GM19023 (cell line): ENCODE data around the gene NUP188.

Experiments
- ATAC-seq: cut with Tn5 transposase; IDR thresholded peaks from one replicate; pipeline ENCODE4 v1.9.1; 2021; ENCODE audit warnings: mild to moderate bottlenecking, moderate library complexity; ENCODE audit not compliant: unreplicated experiment

Gene NUP188

GRCh38 chr9:129007035-129007765, 59.7 kb downstream of the NUP188 start:
- ATAC-seq = no peak

DNA sequence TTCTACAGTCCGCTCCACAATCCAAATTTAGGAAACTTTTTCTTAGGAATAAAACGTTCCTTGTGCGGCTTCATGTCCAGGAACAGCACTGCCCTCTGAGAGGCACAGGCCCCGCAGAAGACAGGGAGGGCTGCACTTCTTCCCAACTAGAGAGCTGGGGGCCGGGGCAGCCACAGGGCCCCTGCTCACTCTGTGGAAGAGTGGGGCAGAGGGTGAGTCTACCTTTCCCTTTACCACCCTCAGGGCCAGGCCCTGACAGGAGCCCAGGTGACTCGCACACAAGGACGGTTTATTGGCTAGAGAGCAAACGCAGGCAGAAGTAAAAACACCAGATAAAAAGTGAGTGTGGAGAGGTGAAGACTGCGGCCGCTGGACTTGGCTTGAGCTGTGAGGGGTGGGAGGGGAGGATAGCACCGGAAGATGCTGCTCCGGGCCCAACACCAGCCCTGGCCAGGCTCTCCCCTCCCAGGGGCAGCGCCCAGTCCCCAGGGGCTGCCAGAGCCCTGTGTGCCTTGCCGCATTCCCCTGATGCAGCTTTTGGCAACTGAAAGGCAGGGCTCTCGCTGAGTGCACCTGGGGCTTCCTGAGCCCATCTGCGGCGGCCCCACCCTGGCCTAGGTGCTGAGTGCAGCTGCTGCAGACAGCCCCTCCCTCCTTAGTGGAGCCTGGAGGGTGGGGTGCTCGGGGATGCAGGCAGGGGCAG, 60.4 kb downstream of the NUP188 start:
- ATAC-seq = no peak

DNA sequence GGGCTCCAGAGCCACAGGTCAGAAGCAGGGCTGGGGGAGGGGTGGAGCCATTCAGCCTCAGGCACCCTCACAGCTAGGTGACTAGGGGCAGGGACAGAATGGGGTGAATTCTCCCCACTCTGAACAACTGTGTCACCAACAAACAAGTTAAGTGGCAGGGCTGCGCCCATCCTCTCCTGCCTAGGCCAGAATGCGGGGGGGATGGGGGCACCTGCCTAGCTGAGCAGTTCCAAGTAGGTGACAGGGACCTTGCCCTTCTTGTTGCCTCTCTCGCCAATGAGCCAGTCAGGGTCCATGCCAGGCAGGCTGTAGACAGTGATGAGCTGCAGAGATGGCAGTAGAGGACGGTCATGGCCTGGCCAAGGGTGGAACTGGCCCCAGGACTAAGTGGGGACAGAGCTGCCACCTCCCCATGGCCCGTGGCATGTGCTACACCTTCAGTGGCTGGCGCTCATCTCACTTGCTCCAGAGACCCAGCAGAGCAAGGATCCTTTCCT, 61.0 kb downstream of the NUP188 start:
- no peak for ATAC-seq

- ATAC-seq = no peak
Observed at GRCh38 chr9:129008986-129009583, 61.6 kb downstream of the NUP188 start.

- ATAC-seq = no peak
Observed at GRCh38 chr9:129009584-129010141, 62.2 kb downstream of the NUP188 start.

GRCh38 chr9:129010267-129010975, 62.9 kb downstream of the NUP188 start:
- no peak for ATAC-seq

- no peak for ATAC-seq
Observed at GRCh38 chr9:129011170-129011569, 63.7 kb downstream of the NUP188 start.

DNA sequence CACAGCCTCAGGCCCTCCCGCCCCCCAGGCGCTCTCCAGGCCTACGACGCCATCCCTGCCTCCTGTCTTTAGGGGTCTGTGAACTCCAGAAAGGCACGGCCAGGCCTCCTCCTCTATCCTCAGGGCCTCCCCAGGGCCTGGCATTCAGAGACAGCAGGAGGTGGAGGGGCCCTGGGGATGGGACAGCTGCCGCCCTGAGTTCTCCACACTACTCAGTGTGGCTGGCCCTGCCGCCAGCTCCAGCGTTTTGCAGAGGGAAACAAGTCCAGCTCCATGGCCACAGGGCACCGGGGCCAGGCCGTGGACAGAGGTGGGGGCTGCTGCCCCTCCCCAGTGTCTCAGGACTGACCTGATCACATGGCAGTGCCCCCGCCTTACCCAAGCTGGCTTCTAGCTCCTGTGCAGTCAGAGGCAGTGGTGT, 64.3 kb downstream of the NUP188 start:
- no peak for ATAC-seq

DNA sequence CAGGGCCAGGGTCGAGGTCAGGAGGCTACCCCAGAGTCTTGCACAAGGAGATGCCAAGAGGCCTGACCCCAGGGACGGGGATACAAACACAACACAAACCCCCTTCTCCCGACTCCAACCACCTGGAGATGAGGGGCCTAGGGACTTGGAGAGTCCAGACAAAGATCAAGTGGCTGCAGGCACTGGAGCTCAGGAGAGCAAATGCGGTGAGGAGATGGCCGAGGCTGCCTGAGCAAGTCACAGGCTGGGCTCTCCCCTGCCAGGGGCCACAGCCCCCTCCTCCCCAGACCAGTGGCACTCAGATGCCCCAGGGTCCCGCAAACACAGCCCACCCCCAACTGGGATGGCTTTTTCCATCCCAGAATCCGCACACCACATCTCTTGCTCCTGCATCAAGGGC, 64.8 kb downstream of the NUP188 start:
- ATAC-seq = no peak

DNA sequence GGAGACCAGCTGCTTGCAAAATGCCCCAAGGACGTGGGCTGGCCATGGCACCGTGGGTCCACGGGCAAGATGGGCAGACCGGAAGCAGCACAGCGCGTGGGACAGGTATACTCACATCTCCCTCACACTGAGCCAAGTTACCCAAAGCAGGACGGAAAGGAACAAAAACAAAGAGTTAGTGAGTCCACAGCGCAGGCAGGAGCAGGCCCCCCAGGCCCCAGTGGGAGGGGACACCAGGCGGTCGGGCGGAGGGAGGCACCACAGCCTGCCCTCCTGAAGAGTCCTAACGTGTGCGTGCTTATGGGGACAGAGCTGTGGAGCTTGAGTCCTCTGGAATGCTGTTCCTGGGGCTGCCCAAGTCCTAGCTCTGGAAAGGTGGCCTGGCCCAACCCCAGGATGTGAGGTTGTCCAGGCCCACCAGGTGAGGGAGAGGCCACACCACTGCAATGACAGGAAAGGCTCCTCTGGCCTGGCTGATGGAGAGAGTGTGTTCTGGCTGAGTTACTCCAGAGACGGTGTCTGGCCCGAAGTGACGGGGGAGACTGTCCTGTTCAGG, 65.5 kb downstream of the NUP188 start:
- no peak for ATAC-seq

- ATAC-seq = no peak
Observed at GRCh38 chr9:129013674-129014073, 66.2 kb downstream of the NUP188 start.

GRCh38 chr9:129014124-129014523, 66.6 kb downstream of the NUP188 start:
- no peak for ATAC-seq

DNA sequence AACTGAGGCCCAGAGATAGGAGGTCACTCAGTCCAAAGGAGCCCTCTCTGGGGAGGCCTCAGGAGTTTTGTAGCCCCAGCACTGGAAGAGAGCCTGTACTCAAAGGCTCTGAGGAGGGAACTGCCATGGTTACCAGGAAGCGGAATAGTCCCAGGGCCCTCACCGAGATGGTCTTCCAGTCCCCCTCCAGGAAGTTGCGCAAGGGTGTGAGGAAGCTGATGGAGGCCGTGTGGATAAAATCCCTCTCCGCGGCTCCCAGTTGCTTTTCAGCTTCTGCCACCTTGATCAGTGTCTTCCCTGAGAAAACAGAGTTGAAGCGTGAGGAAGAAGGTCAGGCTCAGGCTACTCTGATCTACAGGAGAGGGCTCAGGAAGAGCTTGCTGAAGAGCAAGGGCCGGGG, 67.1 kb downstream of the NUP188 start:
- no peak for ATAC-seq

DNA sequence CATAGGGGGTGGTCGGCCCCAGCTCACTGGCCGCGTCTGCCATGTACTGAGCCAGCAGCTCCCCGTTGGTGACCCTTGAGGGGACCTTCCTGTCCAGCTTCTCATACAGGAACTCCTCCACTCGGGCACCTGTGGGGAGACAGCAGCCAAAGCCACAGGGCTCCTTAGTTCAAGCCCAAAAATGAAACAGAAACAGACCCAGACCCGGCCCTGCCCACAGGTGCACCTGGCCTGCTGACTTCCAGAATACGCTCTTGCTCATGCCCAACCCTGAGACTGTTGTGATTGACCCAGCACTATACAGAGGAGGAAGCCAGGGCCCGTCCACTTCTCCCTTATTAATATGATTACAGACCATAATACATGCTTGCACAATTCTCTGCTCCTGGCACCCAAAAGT, 73.6 kb downstream of the NUP188 start:
- ATAC-seq = peak; percentile 76

DNA sequence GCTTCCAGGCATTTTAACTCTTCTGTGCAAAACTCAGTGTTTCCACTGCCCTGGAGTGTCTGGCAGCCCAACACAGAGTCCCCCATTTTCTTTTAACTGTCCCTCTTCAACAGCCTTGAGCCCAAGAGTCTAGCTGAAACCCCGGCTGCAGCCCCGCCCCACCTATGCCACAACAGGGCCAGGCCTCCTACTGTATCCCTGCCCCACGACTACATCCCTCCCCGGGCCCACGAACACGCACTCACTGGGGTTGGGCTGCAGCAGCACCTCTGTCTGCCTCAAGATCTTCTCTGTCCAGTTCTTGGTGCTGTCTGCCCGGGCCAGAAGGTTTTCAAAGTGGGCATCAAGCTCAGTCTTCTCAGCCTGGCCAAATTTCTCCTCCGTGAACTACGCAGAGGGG, 74.5 kb downstream of the NUP188 start:
- no peak for ATAC-seq

DNA sequence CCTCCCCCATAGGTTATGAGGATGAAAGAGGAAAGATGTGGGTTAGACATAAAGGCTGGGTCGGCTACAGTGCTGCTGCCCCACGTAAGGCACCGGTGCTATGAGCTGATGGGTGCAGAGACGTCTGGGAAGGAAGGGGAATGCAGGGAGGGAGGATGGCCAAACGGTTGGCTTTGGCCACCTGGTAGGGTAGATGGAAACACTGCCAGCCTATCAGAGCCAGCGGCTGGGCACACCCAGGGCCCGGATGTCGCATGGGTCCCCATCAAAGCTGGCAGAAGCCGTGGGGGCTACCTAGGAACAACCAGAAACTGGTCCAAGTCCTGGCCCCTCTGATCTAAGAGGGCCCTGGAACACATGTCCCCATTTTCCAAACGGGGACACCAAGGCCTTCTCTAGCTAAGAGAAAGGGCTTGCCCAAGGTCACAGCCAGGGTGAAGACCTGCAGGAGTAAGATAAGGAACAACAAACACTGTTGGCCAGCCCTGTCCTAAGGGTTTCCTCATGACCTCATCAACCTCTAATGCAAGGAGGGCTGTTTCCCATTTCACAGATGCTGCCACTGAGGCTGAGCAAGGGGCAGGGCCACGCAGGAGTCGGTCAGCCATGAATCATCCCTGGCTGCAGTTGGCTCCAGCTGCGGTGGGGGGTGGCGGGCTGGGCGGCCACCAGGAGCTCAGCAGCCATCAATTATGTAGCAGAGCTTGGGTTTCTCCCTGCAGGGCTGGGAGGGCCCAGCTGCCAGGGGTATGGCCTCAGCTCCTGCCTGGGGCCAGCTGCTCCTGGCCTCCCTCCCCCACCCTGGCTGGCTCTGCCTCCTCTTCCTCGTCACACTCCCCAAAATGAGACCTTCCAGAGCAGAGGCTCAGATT, 75.8 kb downstream of the NUP188 start:
- ATAC-seq = no peak

- no peak for ATAC-seq
Observed at GRCh38 chr9:129023908-129024233, 76.4 kb downstream of the NUP188 start.

GRCh38 chr9:129026442-129027223, 79.1 kb downstream of the NUP188 start:
- ATAC-seq = no peak

DNA sequence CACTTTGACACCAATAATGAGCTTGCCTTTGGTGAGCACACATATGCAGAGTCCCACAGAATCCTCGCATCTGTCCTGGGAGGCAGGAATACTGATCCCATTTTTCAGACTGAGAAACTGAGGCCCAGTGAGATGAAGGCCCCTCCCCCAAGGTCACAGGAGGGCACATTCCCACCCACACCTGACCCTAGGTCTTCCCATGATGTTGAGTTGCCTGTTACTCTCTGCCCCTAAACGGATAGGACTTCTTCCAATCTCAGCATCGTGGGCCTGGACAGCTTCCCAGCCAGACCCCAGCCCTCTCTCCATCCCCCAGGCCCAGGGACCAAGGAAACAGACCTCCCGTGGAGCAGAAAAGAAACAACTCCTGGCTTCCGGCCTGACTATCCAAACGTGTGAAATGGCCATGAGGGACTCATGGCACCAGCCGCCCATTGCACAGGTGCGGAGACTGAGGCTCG, 79.8 kb downstream of the NUP188 start:
- no peak for ATAC-seq
